ENCODE data around the gene CRYBB1.
"Not testable (repeated sequence)": the region's sequence is repeated elsewhere in the genome, so short reads cannot be mapped to it uniquely, and the experiment has no call there.

CRYBB1 gene

DNA sequence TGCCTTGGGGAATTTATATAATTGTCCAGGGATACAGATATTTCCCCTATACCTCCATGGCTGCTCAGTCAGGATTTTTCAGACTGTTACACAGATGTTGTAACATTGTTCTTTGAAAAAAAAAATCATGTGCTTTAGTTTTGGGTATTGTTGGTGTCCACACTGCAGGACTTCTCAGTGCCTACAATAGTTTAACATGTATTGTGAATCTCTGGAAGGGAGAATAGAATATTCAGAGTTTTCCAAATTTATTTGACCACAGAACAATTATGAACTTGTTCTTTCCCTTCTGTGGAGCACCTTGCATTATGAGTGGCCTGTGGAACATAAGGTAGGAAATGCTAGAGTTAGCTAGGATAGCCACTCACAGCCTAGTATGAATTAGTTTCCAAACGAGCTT lies 18.5 kb upstream of the CRYBB1 start:
- no peak for DNase-seq (ENCODE audit: low spot score)

DNA sequence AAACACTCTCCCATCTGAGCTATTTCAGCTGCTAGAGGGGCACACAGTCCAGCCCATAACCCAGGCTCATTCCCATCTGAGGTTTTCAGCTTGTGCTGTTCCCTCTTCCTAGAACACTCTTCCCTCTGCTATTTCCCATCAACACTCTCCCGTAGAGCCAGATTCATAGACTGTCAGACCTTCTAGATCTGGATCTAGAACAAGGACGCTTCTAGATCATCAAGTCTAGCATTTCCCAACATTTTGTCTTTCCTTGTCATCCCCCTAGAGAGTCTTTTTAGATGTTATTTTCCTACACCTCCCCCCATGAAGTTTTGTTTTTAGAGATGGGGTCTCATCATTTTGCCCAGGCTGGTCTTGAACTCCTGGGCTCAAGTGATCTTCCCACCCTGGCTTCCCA lies 17.3 kb upstream of the CRYBB1 start:
- no peak for DNase-seq (ENCODE audit: low spot score)

DNA sequence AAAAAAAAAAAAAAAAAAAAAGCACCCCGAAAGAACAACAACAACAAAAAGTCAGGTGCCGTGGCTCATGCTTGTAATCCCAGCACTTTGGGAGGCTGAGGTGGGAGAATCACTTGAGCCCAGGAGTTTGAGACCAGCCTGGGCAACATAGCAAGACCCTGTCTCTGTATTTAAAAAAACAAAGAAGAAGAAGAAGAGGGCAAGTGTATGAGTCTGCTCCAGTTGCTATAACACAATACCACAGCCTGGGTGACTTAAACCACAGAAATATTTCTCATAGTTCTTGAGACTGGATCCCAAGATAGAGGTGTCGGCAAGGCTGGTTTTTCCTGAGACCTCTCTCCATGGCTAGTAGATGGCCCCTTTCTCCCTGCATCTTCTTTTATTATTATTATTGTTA lies 16.4 kb upstream of the CRYBB1 start:
- no peak for DNase-seq (ENCODE audit: low spot score)

DNA sequence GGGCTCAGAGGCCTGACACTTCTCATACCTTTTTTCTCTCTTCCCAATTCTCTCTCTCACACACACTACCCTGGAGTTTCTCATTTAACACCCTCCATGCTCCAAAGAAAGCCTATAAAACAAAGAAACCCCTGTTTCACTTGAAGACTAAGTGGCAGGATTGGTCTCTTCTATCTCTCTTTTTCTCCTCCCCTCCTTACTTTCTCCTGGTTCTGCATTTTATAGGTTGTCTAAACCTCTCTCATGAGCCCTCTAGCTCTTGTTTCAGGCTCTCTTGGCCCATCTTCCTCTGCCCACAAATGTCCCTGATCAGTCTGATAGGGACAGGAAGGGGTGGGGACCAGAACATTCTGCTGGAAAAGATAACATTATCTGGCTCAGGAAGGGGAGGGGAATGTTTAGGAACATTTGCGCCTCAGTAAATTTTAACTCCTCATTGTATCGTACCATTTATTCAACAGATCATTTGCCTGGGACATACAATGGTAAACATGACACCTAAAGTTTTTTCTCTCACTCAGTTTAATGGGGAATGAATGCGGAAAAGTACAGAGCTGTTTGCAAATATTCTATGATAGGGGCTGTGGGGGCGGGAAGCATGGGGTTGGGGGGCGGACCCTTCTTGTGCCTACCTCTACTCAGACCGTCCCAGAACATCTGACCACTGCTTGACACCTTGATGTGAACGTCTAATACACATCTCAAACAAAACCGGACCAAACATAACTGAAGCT lies 14.8 kb upstream of the CRYBB1 start:
- DNase-seq (ENCODE audit: low spot score): no peak

DNA sequence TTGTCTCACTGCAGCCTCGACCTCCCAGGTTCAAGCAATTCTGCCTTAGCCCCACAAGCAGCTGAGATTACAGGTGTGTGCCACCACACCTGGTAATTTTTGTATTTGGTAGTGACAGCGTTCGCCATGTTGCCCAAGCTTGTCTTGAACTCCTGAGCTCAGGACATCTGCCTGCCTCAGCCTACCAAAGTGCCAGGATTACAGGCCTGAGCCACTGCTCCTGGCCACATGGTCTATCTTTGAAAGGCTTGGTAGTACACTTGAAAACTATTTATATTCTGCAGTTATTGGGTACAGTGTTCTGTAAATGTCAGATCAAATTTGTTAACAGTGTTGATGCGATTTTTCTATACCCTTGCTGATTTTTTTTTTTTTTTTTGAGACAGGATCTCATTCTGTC lies 13.5 kb upstream of the CRYBB1 start:
- DNase-seq (ENCODE audit: low spot score): no peak

DNA sequence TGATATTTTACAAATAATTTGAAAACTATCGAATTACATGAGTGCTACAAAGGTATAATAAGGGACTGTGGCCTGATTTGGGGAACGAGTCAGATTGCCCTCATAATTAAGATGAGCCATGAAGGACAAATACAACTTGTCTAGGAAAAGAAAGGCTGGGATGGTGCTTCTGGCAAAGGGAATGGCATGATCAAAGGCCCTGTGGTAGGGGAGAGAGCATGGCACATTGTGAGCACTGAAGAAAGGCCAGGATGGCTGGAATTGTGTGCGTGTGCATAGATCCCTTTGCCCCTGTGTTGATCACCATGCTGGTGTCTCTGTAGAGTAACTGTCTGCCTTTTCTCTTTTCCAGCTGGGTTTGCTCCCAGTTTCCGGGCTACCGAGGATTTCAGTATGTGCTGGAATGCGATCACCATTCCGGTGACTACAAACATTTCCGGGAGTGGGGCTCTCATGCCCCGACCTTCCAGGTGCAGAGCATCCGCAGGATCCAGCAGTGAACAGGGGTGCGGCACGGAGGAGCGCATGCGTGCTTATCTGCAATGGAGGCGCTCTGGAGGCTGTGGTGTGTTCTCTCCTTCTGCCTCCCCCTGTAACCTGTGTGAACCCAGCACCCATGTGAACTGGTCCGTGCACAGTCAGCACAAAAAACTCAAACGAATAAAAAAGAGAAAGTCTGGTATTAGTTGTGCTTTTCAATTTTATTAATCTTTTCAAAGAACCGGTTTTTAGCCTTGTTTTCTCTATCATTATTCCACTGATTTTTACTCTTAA lies 12.3 kb upstream of the CRYBB1 start:
- DNase-seq (ENCODE audit: low spot score): no peak

DNA sequence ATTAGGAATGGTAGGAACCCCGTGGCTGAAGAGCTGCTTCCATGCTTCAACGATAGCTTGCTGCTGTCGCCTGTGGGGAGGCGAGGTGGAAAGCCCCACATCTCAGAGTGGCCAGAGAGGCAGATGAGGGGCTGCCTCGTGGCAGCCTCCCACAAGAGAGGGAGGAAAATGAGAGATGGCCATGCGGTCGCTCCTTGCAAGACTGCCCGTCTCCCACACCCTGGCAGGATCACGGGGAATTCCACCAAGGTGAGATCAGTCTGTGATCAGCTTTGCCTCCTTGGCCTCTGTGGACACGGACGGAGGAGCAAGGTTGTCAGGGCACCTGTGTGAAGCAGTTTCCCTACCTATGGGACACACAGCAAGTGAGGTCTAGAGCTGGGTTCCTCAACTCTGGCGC lies 7.0 kb upstream of the CRYBB1 start:
- DNase-seq (ENCODE audit: low spot score): no peak

DNA sequence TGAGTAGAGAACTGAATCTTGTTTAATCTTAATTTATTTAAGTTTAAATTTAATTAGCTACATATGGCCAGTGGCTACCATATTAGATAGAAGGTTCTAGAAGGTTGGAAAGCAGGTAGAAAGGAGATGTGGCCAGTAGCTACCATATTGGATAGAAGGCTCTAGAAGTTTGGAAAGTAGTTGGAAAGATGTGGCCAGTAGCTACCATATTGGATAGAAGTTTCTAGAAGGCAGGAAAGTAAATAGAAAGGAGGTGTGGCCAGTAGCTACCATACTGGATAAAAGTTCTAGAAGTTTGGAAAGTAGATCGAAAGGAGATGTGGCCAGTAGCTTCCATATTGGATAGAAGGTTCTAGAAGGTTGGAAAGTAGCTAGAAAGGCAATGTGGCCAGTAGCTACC lies 6.2 kb upstream of the CRYBB1 start:
- DNase-seq (ENCODE audit: low spot score): no peak

DNA sequence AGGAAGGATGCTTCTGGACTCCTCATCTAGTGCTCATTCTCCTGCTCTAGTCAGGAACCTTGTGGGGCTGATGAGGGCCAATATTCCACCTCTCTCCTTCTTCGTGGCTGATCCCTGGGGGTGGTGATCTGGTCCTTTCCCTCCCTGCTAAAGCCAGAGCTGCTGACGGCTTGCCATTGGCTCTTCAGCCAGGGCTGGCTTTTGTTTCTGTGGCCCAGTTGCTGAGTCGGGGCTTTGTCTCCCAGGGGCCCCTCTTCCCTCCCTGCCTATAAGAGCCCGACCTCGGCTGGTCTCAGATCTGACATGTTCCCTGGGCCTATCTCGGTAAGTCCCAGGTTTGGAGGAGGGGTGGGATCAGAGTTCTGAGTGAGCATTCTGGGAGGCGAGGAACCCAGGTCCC lies 3.8 kb upstream of the CRYBB1 start, which contains the start of gene CRYBA4:
CRYBA4 (plus strand) TSS at position 301 of the 400 bp plus-strand sequence. CDS start 634 bp downstream, outside the sequence.
- no peak for DNase-seq (ENCODE audit: low spot score)

DNA sequence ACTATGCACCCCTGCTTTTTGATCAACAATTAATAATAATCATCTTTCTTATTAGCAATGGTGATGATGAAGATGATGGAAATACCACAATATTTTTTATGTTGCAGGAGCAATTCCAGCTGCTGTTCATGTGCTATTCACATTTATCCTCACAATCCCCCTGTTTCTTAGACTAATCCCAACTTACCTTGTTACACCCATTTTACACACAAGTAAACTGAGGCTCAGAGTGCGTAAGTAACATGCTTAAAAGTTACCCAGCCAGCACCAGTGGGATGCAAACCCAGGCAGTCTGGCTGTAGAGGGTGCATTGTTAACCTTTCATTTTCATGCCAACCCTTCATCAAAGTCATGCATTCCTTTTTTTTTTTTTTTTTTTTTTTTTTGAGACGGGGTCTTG lies 2.4 kb upstream of the CRYBB1 start:
- no peak for DNase-seq (ENCODE audit: low spot score)

DNA sequence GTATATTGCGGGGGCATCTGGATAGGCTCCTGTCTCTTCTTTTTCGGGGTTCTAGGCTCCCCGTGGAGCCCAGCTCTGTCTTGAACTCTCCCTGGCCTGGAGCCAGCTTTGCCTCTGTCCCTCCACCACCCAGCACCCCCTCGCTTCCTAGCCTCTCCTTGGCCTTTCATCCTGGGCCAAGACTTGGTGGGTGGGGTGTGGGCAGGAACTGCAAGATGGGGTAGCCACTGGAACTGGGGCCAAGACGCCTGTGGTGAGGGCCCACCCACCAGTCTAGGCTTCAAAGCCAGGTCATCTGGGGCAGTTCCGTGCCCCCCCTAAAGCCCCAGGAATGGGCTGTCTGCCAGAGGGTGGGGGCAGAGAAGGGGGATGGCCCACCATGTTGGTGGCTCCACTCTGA lies 1.7 kb upstream of the CRYBB1 start:
- DNase-seq (ENCODE audit: low spot score): no peak

DNA sequence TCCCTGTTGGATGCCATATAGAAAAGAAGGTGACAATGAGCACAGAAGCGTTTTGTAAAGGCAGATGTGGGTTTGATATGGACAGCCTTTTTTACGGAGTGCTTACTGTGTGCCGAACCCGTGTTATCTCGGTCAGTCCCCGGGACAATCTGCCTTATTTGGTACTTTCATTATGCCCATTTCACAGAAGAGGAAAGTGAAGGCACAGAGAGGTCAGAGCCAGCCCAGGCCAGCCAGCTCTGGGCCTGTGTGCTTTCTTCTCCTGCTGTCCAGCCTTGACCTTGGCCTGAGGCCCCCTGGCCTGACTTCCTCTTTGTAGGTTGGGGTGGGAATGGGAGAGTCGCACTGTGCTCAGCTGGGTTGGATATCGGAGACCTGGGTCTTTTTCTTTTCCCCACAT lies 628 bp upstream of the CRYBB1 start:
- DNase-seq (ENCODE audit: low spot score): no peak

DNA sequence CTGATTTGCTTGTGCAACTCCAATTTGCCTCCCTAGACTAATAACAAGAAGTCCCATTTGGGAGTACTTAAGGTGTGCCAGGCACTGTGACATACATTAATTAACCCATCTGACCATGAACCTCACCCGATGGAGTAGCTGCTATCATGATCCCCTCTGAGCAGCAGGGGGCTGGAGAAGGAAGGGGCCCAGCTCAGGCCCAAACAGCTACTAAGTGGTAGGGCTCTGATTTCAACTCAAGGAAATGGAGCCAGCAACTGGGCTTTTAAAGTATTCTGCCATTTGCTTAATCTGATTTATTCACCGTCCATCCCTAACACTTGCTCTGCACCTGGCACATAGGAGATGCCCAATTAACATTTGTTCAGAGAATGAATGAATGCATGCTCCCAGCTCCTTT lies 1.2 kb downstream of the CRYBB1 start:
- no peak for DNase-seq (ENCODE audit: low spot score)

DNA sequence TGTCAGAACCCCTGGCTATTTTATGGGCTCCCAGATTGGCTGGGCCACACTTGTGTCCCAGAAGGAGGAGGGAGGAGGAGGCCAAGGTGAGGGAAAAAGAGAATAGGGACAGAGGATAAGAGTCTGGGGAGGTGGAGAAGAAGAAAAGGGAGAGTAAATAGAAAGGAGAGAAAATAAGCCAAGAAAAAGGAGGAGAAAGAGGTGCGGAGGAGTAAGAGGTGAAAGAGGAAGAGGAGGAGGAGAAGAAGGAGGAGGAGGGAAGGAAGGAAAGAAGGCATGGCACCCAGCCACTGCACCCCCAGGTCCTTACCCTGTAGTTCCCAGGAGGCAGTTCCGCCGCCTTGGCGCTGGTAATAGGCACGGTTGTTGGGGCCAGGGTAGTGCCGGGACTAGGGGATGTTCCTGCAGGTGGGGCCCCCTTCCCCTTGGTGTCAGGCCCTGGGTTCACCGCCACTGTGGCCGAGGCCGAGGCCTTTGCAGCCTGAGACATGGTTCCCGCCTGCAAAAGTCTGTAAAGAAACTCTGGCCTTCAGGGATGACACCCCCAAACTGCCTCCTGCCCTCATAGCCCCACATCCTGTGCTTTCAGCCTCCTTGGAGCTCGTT lies 1.9 kb downstream of the CRYBB1 start:
- DNase-seq (ENCODE audit: low spot score): no peak

DNA sequence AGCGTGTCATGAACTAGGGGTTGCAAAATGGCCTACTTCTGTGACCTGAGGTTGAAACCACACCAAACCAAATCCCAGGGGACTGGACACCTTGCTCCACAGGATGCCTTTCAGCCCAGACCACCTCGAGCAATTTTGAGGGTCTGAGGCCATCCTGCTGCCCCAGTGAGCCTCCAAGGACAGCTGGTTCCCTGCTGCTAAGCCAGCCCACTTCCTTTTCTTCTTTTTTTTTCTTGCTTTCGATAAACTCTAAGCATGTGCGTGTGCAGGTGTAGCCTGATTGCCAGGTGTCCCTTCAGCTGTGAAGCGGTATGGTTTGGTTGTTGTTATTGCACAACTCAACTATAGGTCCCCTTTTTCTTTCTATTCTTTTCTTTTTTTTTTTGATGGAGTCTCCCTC lies 2.7 kb downstream of the CRYBB1 start:
- DNase-seq (ENCODE audit: low spot score): no peak

DNA sequence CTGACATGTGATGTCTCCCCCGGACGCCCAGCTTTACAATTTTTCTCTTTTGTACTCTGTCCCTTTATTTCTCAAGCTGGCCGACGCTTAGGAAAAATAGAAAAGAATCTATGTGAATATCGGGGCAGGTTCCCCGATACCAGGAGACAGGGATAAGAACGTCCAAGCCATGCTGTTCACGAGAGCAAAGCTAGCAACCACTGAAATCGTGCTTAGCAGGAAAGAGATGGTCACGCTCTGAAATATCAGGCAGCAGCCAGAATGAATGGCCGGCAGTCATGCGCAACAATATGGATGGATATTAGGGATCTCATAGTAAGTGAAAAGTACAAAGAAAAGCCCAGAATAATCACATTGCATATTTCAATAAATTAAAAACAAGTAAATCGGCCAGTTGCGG lies 3.5 kb downstream of the CRYBB1 start:
- DNase-seq (ENCODE audit: low spot score): no peak

DNA sequence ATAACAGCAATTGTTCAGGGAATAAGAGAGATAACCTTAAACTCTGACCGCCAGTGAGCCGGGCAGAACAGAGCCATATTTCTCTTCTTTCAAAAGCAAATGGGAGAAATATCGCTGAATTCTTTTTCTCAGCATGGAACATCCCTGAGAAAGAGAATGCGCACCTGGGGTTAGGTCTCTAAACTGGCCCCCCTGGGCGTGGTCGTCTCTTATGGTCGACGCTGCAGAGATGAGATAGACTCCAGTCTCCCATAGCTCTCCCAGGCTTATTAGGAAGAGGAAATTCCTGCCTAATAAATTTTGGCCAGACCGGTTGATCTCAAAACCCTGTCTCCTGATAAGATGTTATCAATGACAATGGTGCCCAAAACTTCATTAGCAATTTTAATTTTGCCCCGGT lies 4.1 kb downstream of the CRYBB1 start:
- DNase-seq (ENCODE audit: low spot score): not testable (repeated sequence)

DNA sequence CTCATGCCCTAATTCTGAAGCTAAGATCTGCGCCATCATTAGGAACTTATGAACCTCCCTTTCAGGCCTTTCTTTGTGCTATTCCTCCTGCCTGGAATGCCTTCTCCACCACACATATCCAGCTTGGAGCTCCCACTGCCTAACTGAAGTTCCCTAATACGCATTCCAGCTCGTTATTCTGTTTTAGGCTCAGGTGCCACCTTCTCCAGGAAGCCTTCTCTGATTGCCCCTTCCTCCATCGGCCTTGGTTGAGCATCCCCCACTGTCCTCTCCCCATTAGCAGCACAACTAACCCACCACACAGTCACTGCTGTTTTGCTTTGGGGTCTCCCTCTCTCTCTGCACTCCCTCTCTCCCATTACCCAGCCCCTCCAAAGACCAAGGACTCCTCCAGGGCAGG lies 5.2 kb downstream of the CRYBB1 start:
- DNase-seq (ENCODE audit: low spot score): no peak

DNA sequence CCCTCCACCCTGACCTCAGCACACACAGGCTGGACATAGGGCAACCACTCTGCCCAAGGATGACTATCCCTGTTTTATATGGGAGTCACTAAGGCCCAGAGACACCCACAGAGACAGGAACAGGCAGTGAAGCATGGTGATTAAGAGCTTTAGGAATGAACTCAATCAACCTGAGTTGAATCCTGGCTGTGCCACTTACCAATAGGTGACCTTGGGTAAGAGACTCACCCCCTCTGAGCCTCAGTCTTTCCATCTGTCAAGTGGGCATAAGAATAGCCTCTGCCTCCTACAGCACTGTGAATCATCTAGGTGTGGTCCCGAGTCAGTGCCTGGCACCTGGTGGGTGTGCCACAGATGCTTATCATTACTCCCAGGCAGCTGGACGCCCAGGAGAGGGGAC lies 6.8 kb downstream of the CRYBB1 start:
- DNase-seq (ENCODE audit: low spot score): no peak

DNA sequence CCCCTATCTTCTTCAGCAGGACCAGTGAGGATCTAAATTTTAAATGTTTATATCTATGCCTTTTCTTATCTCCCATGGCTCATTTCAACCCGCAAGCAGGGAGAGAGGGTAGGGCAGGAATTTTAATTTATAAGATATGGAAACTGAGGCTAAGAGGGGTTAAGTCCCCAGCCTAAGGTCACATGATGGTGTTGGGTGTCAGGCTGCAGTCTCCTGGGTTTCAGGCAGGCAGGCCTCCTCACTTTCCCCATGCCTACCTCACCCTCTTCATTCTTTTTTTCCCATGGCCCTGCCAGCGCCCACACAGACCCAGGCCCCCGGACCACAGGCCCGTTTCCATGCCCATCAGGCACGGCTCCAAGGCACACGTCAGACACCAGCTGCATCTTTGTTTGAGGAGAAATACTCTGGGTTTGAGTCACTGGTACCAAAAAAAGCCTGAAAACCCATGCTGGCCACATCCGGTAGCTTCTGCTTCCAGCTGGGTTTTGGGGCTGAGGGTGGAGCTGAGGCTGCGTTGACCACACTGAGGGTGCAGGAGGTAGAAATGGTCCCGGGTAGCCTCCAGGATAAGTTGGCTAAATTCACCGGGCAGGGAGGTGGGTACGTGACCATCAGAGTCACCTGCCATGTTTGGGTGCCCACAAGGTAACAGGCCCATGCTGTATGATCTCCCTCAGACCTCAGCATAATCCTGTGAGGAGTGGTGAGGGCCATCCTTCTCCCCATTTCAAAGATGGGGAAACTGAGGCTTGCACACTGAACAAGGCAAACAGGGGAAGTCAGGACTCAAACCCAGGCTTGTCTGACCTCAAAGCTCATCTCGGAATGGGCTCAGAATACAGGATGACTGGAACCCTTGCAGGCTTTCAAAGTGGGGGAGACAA lies 7.5 kb downstream of the CRYBB1 start:
- DNase-seq (ENCODE audit: low spot score): peak; percentile 32

DNA sequence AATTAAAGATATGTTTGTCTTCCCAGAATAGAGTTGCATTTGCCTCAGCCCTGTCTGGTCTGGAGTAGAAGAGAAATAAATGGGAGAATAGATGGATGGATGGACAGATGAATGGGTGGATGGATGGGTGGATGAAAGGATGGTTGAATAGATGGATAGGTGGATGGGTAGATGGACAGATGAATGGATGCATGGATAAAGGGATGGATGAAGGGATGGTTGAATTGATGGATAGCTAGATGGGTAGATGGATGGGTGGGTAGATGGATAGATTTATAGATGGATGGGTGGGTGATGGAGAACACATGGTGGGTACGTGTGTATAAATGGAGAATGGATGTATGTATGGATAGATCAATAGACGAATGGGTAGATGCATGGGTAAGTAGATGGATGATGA lies 8.5 kb downstream of the CRYBB1 start:
- no peak for DNase-seq (ENCODE audit: low spot score)

DNA sequence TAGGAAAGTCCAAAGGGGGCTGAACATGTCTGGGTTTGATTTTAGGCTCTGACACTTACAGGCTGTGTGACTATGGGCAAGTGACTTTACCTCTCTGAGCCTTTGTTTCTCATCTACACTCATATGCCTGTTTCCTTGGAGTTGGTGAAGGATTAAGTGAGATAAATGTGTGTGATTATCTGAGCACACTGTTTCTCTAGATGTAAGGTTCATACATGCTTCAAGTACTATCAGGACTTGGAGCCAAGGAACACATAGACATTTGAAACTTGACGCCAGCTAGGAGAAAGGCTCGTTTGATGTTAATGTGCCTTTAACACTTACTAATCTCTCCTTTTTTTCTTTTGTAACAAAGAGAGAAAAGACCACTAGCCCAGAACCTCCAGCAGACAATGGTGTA lies 9.7 kb downstream of the CRYBB1 start:
- no peak for DNase-seq (ENCODE audit: low spot score)

All from CD4-positive, alpha-beta T cell treated with Interleukin-6 at 100 ng/mL for 8 hours (primary cell).